Neural cell (in vitro differentiated cells): Measurements from ENCODE around the gene CSRNP3.

ENCODE experiments used
- EZH2 ChIP-seq: fragments of 200-600, 300-800 bp; shearing (Covaris generic), sonication (generic); IDR thresholded peaks from 2 replicates; pipeline ENCODE4 v1.6.1; 2014; ENCODE audit warnings: antibody characterized with exemption, low read length, borderline replicate concordance, mild to moderate bottlenecking; ENCODE audit not compliant: insufficient read depth, poor library complexity, severe bottlenecking
- SMC3 ChIP-seq: fragments of 450-650 bp; conservative IDR thresholded peaks from 2 replicates; pipeline ENCODE4 v1.6.1; 2014; ENCODE audit warnings: antibody characterized with exemption, mild to moderate bottlenecking, moderate library complexity; ENCODE audit not compliant: poor library complexity
- TF ChIP-seq, protein P1 (sequence below): fragments of 450-650 bp; IDR thresholded peaks from 2 replicates; pipeline ENCODE4 v1.5.1; 2014; ENCODE audit warnings: antibody characterized with exemption, mild to moderate bottlenecking, moderate library complexity; ENCODE audit not compliant: poor library complexity, severe bottlenecking
- TF ChIP-seq, protein P2 (sequence below): IDR thresholded peaks from 2 replicates; pipeline ENCODE4 v1.6.1; 2012; ENCODE audit warnings: borderline replicate concordance

DNA sequence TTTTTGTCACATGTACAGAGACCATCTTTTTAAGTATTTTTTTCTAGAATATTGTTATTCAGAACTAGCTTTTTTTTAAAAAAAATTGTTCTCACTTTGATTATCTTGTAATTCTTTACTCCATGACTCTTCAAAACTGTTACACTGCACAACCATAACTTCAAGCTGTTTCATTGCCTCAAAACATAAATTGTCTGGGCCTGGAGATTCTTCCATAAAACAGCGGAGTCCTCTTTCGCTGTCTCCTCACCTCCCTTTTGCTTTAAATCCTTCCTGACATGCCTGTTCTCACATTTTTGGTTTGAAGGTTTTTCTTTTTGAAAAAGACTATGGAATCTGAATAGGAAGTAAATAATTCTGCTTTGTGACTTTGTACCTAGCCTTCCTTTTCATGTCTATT, 197.9 kb downstream of the CSRNP3 start:
- TF ChIP-seq, protein P1, sequence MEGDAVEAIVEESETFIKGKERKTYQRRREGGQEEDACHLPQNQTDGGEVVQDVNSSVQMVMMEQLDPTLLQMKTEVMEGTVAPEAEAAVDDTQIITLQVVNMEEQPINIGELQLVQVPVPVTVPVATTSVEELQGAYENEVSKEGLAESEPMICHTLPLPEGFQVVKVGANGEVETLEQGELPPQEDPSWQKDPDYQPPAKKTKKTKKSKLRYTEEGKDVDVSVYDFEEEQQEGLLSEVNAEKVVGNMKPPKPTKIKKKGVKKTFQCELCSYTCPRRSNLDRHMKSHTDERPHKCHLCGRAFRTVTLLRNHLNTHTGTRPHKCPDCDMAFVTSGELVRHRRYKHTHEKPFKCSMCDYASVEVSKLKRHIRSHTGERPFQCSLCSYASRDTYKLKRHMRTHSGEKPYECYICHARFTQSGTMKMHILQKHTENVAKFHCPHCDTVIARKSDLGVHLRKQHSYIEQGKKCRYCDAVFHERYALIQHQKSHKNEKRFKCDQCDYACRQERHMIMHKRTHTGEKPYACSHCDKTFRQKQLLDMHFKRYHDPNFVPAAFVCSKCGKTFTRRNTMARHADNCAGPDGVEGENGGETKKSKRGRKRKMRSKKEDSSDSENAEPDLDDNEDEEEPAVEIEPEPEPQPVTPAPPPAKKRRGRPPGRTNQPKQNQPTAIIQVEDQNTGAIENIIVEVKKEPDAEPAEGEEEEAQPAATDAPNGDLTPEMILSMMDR = no peak
- TF ChIP-seq SMC3 = no peak
- TF ChIP-seq EZH2 = no peak
- TF ChIP-seq, protein P2, sequence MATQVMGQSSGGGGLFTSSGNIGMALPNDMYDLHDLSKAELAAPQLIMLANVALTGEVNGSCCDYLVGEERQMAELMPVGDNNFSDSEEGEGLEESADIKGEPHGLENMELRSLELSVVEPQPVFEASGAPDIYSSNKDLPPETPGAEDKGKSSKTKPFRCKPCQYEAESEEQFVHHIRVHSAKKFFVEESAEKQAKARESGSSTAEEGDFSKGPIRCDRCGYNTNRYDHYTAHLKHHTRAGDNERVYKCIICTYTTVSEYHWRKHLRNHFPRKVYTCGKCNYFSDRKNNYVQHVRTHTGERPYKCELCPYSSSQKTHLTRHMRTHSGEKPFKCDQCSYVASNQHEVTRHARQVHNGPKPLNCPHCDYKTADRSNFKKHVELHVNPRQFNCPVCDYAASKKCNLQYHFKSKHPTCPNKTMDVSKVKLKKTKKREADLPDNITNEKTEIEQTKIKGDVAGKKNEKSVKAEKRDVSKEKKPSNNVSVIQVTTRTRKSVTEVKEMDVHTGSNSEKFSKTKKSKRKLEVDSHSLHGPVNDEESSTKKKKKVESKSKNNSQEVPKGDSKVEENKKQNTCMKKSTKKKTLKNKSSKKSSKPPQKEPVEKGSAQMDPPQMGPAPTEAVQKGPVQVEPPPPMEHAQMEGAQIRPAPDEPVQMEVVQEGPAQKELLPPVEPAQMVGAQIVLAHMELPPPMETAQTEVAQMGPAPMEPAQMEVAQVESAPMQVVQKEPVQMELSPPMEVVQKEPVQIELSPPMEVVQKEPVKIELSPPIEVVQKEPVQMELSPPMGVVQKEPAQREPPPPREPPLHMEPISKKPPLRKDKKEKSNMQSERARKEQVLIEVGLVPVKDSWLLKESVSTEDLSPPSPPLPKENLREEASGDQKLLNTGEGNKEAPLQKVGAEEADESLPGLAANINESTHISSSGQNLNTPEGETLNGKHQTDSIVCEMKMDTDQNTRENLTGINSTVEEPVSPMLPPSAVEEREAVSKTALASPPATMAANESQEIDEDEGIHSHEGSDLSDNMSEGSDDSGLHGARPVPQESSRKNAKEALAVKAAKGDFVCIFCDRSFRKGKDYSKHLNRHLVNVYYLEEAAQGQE = no peak
